Measurements from ENCODE around the gene NPM1. TPM values are rescaled to one million over a fixed set of nuclear protein-coding genes. Genes with fewer than 3 reads are reported as not detected.
"Not testable (repeated sequence)": the region's sequence is repeated elsewhere in the genome, so short reads cannot be mapped to it uniquely, and the experiment has no call there.

NPM1 gene
- total RNA-seq, 1 donor from 2014 or later = 666 TPM

GRCh38 chr5:171413153-171413910 lies 25.7 kb downstream of the NPM1 start:
- DNase-seq (ENCODE audit: low spot score) = no peak

- DNase-seq (ENCODE audit: low spot score) = not testable (repeated sequence)
Measured at GRCh38 chr5:171413993-171414392, 26.3 kb downstream of the NPM1 start.

- DNase-seq (ENCODE audit: low spot score) = no peak
Measured at GRCh38 chr5:171415115-171415730, 27.6 kb downstream of the NPM1 start.

GRCh38 chr5:171416160-171417049 lies 28.8 kb downstream of the NPM1 start:
- DNase-seq (ENCODE audit: low spot score) = no peak

GRCh38 chr5:171418316-171418981 lies 30.8 kb downstream of the NPM1 start:
- DNase-seq (ENCODE audit: low spot score) = peak; percentile 70

- no peak for DNase-seq (ENCODE audit: low spot score)
Measured at GRCh38 chr5:171418982-171419687, 31.5 kb downstream of the NPM1 start, which contains the start of gene FGF18. TSS of gene FGF18 (plus strand) at chr5:171419647. CDS start at chr5:171420200, 553 bp downstream.

- DNase-seq (ENCODE audit: low spot score) = no peak
Measured at GRCh38 chr5:171419688-171420430, 32.2 kb downstream of the NPM1 start.

- no peak for DNase-seq (ENCODE audit: low spot score)
Measured at GRCh38 chr5:171420431-171421241, 33.0 kb downstream of the NPM1 start.

- DNase-seq (ENCODE audit: low spot score) = no peak
Measured at GRCh38 chr5:171421331-171422262, 33.9 kb downstream of the NPM1 start.

- no peak for DNase-seq (ENCODE audit: low spot score)
Measured at GRCh38 chr5:171422495-171422894, 34.8 kb downstream of the NPM1 start.

- DNase-seq (ENCODE audit: low spot score) = no peak
Measured at GRCh38 chr5:171422902-171423663, 35.4 kb downstream of the NPM1 start.

- DNase-seq (ENCODE audit: low spot score) = no peak
Measured at GRCh38 chr5:171424726-171425125, 37.1 kb downstream of the NPM1 start.

GRCh38 chr5:171425596-171426244 lies 38.1 kb downstream of the NPM1 start:
- DNase-seq (ENCODE audit: low spot score) = no peak

- DNase-seq (ENCODE audit: low spot score) = no peak
Measured at GRCh38 chr5:171426266-171426665, 38.6 kb downstream of the NPM1 start.

GRCh38 chr5:171426680-171427079 lies 39.0 kb downstream of the NPM1 start:
- no peak for DNase-seq (ENCODE audit: low spot score)

GRCh38 chr5:171427318-171428167 lies 39.9 kb downstream of the NPM1 start:
- DNase-seq (ENCODE audit: low spot score) = no peak
